ENCODE measurements around the gene TCEAL3. TPM values are rescaled to one million over a fixed set of nuclear protein-coding genes. Genes with fewer than 3 reads are reported as not detected.
A peak's percentile ranks its signal among the peaks of the same experiment; 100 is the strongest.
"Not testable (repeated sequence)": the region's sequence is repeated elsewhere in the genome, so short reads cannot be mapped to it uniquely, and the experiment has no call there.

The TCEAL3 gene, protein sequence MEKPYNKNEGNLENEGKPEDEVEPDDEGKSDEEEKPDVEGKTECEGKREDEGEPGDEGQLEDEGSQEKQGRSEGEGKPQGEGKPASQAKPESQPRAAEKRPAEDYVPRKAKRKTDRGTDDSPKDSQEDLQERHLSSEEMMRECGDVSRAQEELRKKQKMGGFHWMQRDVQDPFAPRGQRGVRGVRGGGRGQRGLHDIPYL
- 10 to 100 TPM; 25.3 to 34.6 TPM for total RNA-seq
- long read RNA-seq, transcript TCEAL3-202 (3 exons, 1,113 nt): major isoform, 12 of 20 reads
- long read RNA-seq, partial matches to known transcripts: 2 of 20 reads
- long read RNA-seq, other reads (novel, unspliced or antisense): 4 of 20 reads

- intact Hi-C loops (cut with DNase I): no loop called here
- ATAC-seq (peak; percentile 96 to 98), DNase-seq (peak; percentile 69)
Observed at GRCh38 chrX:103607364-103608305, at the start of gene TCEAL3. Gene TCEAL3 (plus strand): TSS chrX:103607963. CDS start chrX:103609065, 1,102 bp downstream.

DNA sequence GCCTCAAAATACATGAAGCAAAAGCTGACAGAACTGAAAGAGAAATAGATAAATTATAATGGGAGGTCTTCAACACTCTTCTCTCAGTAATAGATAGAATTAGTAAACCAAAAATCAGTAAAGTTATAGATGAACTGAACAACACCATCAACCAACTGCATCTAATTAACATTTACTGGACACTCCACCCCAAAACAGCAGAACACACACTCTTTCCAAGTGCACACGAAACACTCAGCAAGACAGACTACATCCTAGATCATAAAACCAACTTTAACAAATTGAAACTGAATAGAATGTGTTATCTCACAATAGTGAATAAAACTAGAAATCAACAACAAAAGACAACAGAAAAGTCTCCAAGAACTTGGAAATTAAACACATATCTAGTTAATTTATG lies 47.5 kb upstream of the TCEAL3 start:
- ATAC-seq (no peak), DNase-seq (no peak)
- intact Hi-C loops (cut with DNase I): no loop called here

- no peak for DNase-seq
- no peak for ATAC-seq
- intact Hi-C loops (cut with DNase I): no loop called here
Observed at GRCh38 chrX:103562801-103563200, 45.0 kb upstream of the TCEAL3 start.

DNA sequence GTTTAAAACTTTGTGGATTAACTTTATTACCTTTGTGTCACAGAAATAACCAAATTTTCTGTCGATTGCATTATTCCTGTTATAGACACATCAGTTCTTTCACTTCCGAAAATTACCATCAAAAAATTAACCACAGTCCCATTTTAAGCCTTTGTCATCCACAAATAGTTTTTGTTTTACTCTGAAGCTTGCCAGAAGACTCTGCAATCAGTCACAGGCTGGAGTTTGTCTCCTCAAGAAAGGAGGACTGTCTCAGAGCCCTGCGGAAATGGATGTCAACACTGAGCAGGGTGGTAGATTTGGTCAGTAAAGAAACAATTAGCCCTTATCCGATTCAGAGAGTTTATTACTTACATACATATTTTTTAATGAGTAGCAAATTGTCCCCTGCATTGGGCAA lies 42.6 kb upstream of the TCEAL3 start:
- intact Hi-C loops (cut with DNase I): no loop called here
- ATAC-seq: peak in 1 of 2 donors; percentile 47
- no peak for DNase-seq

GRCh38 chrX:103565752-103566151 lies 42.0 kb upstream of the TCEAL3 start:
- ATAC-seq: peak in 1 of 2 donors; percentile 72
- DNase-seq: no peak
- intact Hi-C loops (cut with DNase I): no loop called here

- no peak for DNase-seq
- no peak for ATAC-seq
- intact Hi-C loops (cut with DNase I): no loop called here
Observed at GRCh38 chrX:103571121-103571520, 36.6 kb upstream of the TCEAL3 start.

GRCh38 chrX:103571726-103572125 lies 36.0 kb upstream of the TCEAL3 start:
- intact Hi-C loops (cut with DNase I): no loop called here
- DNase-seq: no peak
- no peak for ATAC-seq

GRCh38 chrX:103573202-103573601 lies 34.6 kb upstream of the TCEAL3 start:
- intact Hi-C loops (cut with DNase I): no loop called here
- ATAC-seq: no peak
- DNase-seq: no peak

GRCh38 chrX:103584596-103584995 lies 23.2 kb upstream of the TCEAL3 start:
- ATAC-seq: no peak
- no peak for DNase-seq
- intact Hi-C loops (cut with DNase I): no loop called here

- ATAC-seq: peak; percentile 90 to 96
- intact Hi-C loops (cut with DNase I): no loop called here
- peak; percentile 63 for DNase-seq
Observed at GRCh38 chrX:103585411-103586313, 22.1 kb upstream of the TCEAL3 start, which contains the start of gene TCEAL4. Gene TCEAL4 (plus strand): TSS chrX:103585515. CDS start chrX:103586676, 1,161 bp downstream.

- intact Hi-C loops (cut with DNase I): no loop called here
- ATAC-seq: peak; percentile 65 to 79
- no peak for DNase-seq
Observed at GRCh38 chrX:103586314-103586646, 21.5 kb upstream of the TCEAL3 start.

- ATAC-seq (no peak), DNase-seq (no peak)
- intact Hi-C loops (cut with DNase I): no loop called here
Observed at GRCh38 chrX:103586659-103587058, 21.1 kb upstream of the TCEAL3 start.

- intact Hi-C loops (cut with DNase I); ATAC-seq; DNase-seq: not testable (repeated sequence)
Observed at GRCh38 chrX:103592295-103592694, 15.5 kb upstream of the TCEAL3 start.

- ATAC-seq; intact Hi-C loops (cut with DNase I): not testable (repeated sequence)
Observed at GRCh38 chrX:103595202-103595601, 12.6 kb upstream of the TCEAL3 start.

GRCh38 chrX:103608306-103608963 lies 672 bp downstream of the TCEAL3 start:
- ATAC-seq (peak; percentile 36 to 66), DNase-seq (peak; percentile 28)
- intact Hi-C loops (cut with DNase I): no loop called here

More at GRCh38 chrX:103595202-103595601, 12.6 kb upstream of the TCEAL3 start:
- DNase-seq: not testable (repeated sequence)

- no peak for DNase-seq
- intact Hi-C loops (cut with DNase I): no loop called here
- no peak for ATAC-seq
Observed at GRCh38 chrX:103610282-103610681, 2.5 kb downstream of the TCEAL3 start.

GRCh38 chrX:103613362-103613890 lies 5.7 kb downstream of the TCEAL3 start:
- intact Hi-C loops (cut with DNase I): no loop called here
- ATAC-seq (no peak), DNase-seq (no peak)

DNA sequence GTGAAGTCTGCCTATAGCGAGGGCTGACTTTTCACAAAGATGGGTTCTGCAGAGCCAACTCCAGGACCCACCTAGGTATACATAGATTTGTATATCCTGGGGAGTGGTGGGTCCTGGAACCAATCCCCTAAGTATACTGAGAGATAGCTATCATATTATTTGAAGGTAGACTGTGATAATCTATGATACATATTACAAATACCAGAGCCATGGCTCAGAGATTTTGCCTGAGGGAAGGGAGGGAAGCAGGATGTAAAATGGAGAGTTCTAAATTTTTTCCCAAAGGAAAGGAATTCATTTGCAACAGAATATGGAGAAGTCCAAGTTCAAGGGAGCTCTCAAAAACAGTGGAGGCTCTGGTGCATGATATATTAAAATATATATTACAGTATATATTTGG lies 7.2 kb downstream of the TCEAL3 start:
- DNase-seq (no peak), ATAC-seq (no peak)
- intact Hi-C loops (cut with DNase I): no loop called here

All from left cardiac atrium (tissue), 4 donors.